ENCODE results near the gene EIF3D. TPM values are rescaled to one million over a fixed set of nuclear protein-coding genes. Genes with fewer than 3 reads are reported as not detected.
A peak's percentile ranks its signal among the peaks of the same experiment; 100 is the strongest.

Gene EIF3D
- total RNA-seq (2014; rRNA removed; shearing (Covaris generic)), result 407 and 440 TPM in 2 replicates
- polyA plus RNA-seq (2014; cell fraction: nucleus; rRNA removed), result 302 and 360 TPM in 2 replicates

- peak; percentile 98 for DNase-seq (ENCODE audit: extremely low read depth, low read depth)
Observed at GRCh38 chr22:36528795-36529751, at the start of gene EIF3D. Gene EIF3D, minus strand, starts transcription at chr22:36529166. Its CDS starts 3,045 bp downstream, at chr22:36526121.

GRCh38 chr22:36578619-36579018, 49.7 kb upstream of the EIF3D start:
- no peak for DNase-seq (ENCODE audit: extremely low read depth, low read depth)

GRCh38 chr22:36577019-36577418, 48.1 kb upstream of the EIF3D start:
- no peak for DNase-seq (ENCODE audit: extremely low read depth, low read depth)

- no peak for DNase-seq (ENCODE audit: extremely low read depth, low read depth)
Observed at GRCh38 chr22:36574728-36575127, 45.8 kb upstream of the EIF3D start.

GRCh38 chr22:36573815-36574363, 44.9 kb upstream of the EIF3D start:
- DNase-seq (ENCODE audit: extremely low read depth, low read depth), result no peak

GRCh38 chr22:36571991-36572390, 43.0 kb upstream of the EIF3D start:
- DNase-seq (ENCODE audit: extremely low read depth, low read depth), result no peak

GRCh38 chr22:36569999-36570398, 41.0 kb upstream of the EIF3D start:
- DNase-seq (ENCODE audit: extremely low read depth, low read depth), result no peak

GRCh38 chr22:36568846-36569245, 39.9 kb upstream of the EIF3D start:
- DNase-seq (ENCODE audit: extremely low read depth, low read depth), result no peak

GRCh38 chr22:36566720-36567119, 37.8 kb upstream of the EIF3D start:
- no peak for DNase-seq (ENCODE audit: extremely low read depth, low read depth)

GRCh38 chr22:36565686-36566085, 36.7 kb upstream of the EIF3D start:
- DNase-seq (ENCODE audit: extremely low read depth, low read depth), result no peak

GRCh38 chr22:36565159-36565507, 36.2 kb upstream of the EIF3D start:
- DNase-seq (ENCODE audit: extremely low read depth, low read depth), result no peak

GRCh38 chr22:36564422-36565158, 35.6 kb upstream of the EIF3D start:
- no peak for DNase-seq (ENCODE audit: extremely low read depth, low read depth)

- DNase-seq (ENCODE audit: extremely low read depth, low read depth), result no peak
Observed at GRCh38 chr22:36563898-36564297, 34.9 kb upstream of the EIF3D start.

- DNase-seq (ENCODE audit: extremely low read depth, low read depth), result no peak
Observed at GRCh38 chr22:36563444-36563843, 34.5 kb upstream of the EIF3D start.

- DNase-seq (ENCODE audit: extremely low read depth, low read depth), result no peak
Observed at GRCh38 chr22:36563001-36563400, 34.0 kb upstream of the EIF3D start.

GRCh38 chr22:36562261-36562835, 33.4 kb upstream of the EIF3D start:
- peak; percentile 45 for DNase-seq (ENCODE audit: extremely low read depth, low read depth)

- no peak for DNase-seq (ENCODE audit: extremely low read depth, low read depth)
Observed at GRCh38 chr22:36561291-36561811, 32.4 kb upstream of the EIF3D start.

- no peak for DNase-seq (ENCODE audit: extremely low read depth, low read depth)
Observed at GRCh38 chr22:36560001-36560400, 31.0 kb upstream of the EIF3D start.

- no peak for DNase-seq (ENCODE audit: extremely low read depth, low read depth)
Observed at GRCh38 chr22:36554098-36554497, 25.1 kb upstream of the EIF3D start.

- DNase-seq (ENCODE audit: extremely low read depth, low read depth), result no peak
Observed at GRCh38 chr22:36552289-36552688, 23.3 kb upstream of the EIF3D start.
